ENCODE data around the gene KRT16.

GRCh38 chr17:41649923-41650519 lies 37.5 kb upstream of the KRT16 start:
- TF ChIP-seq, protein P1, sequence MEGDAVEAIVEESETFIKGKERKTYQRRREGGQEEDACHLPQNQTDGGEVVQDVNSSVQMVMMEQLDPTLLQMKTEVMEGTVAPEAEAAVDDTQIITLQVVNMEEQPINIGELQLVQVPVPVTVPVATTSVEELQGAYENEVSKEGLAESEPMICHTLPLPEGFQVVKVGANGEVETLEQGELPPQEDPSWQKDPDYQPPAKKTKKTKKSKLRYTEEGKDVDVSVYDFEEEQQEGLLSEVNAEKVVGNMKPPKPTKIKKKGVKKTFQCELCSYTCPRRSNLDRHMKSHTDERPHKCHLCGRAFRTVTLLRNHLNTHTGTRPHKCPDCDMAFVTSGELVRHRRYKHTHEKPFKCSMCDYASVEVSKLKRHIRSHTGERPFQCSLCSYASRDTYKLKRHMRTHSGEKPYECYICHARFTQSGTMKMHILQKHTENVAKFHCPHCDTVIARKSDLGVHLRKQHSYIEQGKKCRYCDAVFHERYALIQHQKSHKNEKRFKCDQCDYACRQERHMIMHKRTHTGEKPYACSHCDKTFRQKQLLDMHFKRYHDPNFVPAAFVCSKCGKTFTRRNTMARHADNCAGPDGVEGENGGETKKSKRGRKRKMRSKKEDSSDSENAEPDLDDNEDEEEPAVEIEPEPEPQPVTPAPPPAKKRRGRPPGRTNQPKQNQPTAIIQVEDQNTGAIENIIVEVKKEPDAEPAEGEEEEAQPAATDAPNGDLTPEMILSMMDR (IDR thresholded peaks at IDR 0.05; ENCODE audit: insufficient read depth, low read depth, low read length): no peak
- no peak for TF ChIP-seq EZH2 (IDR thresholded peaks at IDR 0.05; ENCODE audit: insufficient read depth, low read length)
